GM12878 (cell line): ENCODE measurements around the gene TPCN1.

Source experiments
- ZNF274 ChIP-seq: IDR thresholded peaks from one replicate; pipeline ENCODE4 v1.8.0; 2011; ENCODE audit not compliant: insufficient read length, insufficient read depth
- TF ChIP-seq, protein P1 (sequence below): IDR thresholded peaks from 2 replicates; pipeline ENCODE4 v1.6.1; 2012; ENCODE audit warnings: mild to moderate bottlenecking, low read depth, low read length

DNA sequence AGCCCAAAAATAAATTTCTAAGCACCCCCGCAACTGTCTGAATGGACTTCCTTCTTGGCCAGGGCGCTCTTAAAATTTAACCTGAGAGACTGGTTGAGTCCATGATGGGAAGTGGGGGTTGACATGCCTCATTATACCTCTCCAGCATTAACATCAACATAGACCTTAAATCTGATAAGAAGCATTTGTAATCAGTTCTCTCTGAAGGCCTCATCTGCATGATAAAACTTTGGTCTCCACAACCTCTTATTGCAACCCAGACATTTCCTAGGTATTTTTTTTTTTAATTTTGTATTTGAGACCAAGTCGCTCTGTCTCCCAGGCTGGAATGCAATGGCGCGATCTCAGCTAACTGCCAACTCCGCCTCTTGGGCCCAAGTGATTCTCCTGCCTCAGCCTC lies 124.1 kb downstream of the TPCN1 start:
- TF ChIP-seq ZNF274 = no peak
- TF ChIP-seq, protein P1, sequence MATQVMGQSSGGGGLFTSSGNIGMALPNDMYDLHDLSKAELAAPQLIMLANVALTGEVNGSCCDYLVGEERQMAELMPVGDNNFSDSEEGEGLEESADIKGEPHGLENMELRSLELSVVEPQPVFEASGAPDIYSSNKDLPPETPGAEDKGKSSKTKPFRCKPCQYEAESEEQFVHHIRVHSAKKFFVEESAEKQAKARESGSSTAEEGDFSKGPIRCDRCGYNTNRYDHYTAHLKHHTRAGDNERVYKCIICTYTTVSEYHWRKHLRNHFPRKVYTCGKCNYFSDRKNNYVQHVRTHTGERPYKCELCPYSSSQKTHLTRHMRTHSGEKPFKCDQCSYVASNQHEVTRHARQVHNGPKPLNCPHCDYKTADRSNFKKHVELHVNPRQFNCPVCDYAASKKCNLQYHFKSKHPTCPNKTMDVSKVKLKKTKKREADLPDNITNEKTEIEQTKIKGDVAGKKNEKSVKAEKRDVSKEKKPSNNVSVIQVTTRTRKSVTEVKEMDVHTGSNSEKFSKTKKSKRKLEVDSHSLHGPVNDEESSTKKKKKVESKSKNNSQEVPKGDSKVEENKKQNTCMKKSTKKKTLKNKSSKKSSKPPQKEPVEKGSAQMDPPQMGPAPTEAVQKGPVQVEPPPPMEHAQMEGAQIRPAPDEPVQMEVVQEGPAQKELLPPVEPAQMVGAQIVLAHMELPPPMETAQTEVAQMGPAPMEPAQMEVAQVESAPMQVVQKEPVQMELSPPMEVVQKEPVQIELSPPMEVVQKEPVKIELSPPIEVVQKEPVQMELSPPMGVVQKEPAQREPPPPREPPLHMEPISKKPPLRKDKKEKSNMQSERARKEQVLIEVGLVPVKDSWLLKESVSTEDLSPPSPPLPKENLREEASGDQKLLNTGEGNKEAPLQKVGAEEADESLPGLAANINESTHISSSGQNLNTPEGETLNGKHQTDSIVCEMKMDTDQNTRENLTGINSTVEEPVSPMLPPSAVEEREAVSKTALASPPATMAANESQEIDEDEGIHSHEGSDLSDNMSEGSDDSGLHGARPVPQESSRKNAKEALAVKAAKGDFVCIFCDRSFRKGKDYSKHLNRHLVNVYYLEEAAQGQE = no peak
